Measurements from ENCODE around the gene CEP104. TPM values are rescaled to one million over a fixed set of nuclear protein-coding genes. Genes with fewer than 3 reads are reported as not detected.

Gene CEP104
- total RNA-seq (2014; rRNA removed; shearing (Covaris generic)), result 13.1 and 23.5 TPM in 2 replicates

DNA sequence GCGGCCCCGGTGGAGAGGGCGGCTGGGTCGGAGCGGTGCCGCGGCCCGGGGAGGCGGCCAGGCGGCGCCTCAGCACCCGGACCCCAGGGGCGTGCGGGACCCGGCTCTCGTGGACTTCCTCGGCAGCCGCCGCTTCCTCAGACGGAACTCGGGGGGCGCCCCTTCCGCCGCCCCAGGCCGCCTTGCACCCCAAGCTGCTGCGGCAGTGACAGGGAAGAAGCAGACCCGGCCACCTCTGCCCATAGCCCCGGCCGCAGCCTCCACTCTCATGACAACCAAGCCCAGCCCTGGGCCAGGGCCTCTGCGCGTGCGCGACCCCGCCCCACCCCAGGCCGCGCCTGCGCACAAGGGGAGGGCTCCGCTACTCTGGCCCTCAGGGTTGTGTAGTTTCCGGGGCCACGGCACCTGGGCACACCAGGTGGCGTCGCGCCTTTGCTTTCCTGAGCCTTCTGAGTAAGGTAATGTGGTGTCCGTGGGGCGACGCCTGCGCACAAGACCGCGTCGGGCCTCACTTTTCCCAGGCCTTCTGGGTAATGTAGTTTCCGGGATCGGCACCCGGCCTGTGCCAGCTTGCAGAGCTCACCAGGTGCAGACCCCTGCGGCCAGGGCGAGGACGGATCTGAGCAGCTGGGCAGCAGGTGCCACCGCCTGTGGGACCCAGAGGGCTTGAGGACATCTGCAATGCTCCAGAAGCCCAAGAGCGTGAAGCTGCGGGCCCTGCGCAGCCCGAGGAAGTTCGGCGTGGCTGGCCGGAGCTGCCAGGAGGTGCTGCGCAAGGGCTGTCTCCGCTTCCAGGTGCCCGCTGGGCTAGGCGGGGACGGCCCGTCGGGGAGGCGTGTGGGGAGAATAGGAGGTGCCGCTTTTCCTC, at the start of gene CEP104, which contains the start of gene DFFB:
Gene CEP104 (minus strand): TSS at position 289 of the 868 bp plus-strand sequence. CDS start 4,804 bp downstream, outside the sequence.
Gene DFFB (plus strand): TSS at position 554 of the 868 bp plus-strand sequence. CDS start 128 bp downstream, at position 682.
- peak; percentile 99 for DNase-seq (ENCODE audit: low spot score)

DNA sequence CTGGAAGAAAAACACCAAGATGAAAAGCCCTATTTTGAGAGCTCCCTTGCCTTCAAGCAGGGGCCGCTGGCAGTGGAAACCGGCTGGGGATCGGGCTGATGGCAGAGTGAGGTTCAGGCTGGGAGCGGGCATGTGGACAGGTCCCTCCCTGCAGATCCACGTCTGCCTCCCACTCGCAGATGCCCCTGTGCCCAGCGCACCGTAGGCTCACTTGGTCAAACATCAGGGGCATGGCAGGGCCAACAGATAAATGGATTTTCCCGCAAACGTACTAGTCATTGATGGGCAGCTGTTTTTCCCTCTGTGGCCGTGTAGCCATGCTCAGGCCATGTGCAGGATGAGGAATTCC, 49.6 kb upstream of the CEP104 start:
- DNase-seq (ENCODE audit: low spot score), result no peak

DNA sequence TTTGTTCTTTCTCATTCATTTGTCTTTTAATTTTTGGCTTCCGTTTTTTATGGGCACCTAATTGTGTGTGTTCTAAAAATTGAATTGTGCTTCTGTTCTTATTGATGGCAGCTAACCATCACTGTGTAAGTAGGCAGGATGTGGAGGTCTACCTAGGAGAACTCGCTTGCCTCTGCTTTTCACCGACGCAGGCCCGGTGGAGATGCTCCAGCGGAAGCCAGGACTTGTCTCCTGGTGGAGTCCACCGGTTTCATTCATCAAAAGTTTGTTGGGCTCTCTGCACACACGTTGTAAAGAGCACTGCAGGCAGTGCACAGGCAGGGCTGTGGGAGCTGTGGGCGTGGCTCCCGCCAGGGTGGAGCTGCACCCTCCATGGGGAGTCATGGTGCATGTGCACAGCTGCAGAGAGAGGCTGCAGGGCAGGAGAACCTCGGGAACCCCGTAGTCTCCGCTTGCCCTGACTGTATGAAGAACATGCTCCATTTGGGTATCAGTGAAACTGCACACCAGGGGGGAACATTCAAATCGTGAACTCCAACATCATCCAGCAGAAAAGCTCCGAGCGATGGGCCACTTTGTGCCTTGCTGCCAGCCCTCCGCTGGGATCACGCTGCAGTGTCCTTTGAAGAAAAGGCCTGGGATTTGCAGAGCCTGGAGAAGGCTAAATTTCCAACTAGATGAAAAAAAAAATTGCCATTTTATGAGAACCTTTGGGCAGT, 49.1 kb upstream of the CEP104 start:
- DNase-seq (ENCODE audit: low spot score), result no peak

DNA sequence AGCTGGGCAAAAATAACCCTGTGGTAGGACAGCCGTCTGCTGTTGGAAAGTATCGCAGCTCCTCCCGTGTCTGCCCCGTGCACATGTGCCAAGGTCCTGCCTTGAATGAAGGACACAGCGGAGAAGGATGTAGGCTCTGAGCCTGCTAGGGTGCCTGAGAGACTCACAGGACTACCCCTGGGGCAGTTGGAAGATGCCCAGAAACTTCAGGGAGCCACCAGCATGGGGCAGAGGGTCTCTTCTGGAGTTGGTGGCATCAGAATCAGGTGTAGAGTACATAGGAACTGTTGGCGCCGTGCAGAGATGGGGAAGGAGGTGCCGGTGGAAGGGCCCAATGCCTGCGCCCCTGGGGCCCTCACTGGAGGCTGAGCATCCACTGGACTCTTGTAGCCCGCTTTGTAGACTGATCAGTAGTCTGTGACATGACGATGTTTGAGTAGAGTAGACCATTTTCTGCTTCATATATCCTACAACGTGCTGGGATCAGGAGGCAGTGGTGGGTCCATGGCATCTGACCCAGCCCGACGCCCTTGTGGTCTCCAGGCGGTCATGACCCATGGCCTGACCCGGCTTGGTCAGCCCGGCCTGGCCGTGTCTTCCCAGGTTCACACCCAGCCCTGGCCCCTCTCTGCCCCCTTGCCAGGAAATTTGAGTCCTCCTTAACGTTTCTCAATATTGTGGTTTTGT, 48.4 kb upstream of the CEP104 start:
- DNase-seq (ENCODE audit: low spot score), result no peak

DNA sequence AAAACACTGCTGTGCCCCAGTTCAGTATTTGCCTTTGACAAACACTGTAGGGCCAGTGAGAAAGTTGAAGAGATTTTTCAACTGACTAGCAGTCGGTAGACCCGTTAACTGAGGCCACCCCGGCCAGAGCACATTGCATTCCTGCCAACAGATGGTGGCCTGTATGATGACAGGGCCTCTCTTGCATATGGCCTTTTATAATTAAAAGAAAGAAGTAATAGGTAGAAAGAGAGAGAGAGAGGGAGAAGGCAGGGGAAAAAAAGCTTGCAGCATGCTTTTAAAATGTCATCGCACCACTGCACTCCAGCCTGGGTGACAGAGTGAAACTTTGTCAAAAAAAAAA, 47.8 kb upstream of the CEP104 start:
- no peak for DNase-seq (ENCODE audit: low spot score)

DNA sequence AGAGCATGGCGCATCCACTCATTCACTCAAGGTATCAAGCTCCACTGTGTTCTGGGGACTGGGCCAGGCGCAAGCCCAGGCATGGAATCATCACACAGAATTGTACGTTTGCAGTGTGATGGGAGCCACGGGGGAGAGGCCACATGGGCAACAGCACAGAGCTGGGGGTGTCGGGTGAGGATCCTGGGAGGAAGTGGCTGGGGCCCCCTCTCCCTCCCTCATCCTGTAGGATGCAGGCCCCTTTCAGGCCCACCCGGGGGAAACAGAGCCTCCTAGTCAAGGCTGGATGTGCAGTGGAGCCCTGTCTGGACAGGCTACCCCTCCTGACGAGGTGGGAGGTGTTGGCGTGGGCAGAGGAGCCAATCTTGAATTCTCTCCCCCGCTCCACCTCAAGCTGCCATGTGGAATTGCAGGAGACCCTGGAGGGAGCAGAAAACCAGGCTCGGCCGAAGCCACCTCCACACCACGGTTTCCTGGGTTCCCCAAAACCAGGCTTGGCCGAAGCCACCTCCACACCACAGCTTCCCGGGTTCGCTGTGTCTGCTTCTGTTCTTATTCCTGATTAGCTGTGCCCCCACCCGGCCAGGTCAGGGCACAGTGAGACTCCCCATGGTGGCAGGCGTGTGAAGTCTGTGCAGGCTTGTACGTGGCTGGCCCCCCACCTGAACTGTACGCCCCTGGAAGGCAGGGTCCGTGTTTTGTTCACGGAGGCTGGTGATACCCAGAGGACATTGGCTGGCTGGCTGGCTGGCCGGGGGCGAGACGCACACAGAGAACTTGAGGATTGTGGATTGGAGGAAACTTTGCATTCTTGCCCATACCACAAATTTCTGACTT, 47.2 kb upstream of the CEP104 start:
- DNase-seq (ENCODE audit: low spot score), result no peak

DNA sequence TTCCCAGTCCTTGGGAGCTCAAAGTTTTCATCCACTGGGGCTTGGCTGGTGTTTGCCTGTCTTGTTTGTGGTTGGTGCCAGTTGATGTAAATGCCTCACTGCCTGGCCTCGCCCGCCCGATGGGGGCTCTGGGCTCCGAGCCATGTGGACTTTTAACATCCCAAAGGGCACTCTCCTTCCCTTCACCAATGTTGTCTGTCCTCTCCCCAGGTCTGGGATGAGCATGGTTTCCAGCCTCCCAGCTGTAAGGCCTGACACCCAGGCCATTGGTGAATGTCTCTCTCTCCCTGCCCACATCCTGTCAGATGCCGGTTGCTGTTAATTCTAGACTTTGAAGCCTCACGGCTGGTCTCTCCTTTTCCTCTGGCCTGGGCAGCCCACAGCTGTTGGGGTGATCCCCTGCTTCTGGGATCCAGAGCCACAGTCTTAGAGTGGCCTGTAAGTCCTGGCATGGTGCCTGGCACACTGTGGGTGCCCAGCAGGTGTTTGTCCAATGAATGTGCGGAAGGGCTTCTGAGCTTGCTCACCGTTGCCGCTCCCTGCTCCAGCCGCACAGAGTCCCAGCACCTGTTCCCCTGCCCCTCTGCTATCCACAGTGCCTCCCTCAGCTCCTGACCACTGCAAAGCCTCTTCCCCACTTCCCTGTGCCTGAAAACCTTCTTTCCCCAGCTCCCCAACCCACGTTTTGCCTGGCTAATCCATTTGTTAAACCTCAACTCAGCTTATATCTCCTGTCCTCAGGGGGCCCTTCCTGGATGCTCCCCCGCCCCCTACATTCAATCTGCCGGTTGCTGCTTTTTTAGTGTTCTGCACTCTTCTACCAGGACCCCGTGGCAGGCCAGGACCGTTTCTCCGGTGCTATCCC, 46.4 kb upstream of the CEP104 start:
- DNase-seq (ENCODE audit: low spot score), result no peak

DNA sequence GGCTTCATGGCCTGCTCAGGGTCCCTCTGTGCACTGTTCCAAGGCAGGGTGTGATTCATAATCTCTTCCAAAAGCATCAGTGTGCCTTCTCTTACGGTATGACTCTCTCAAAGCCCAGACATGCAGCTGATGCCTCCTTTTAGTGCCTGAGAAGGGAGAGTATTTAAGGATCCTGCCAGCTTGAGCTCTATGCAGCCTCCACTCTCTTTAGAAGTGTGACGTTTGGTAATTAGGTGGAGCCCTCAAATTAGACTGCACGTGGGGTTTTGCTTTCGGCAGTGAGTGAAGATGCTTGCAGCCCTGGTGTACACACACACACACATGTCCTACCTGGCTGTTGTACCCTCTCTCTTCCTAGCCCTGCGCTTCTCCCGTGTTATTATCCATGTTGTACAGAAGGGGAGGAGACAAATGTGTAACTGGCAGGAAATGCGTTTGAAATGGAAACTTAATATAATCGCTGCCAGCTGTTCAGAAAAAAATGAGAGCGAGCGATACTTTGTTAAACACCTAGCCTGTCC, 45.6 kb upstream of the CEP104 start:
- no peak for DNase-seq (ENCODE audit: low spot score)

DNA sequence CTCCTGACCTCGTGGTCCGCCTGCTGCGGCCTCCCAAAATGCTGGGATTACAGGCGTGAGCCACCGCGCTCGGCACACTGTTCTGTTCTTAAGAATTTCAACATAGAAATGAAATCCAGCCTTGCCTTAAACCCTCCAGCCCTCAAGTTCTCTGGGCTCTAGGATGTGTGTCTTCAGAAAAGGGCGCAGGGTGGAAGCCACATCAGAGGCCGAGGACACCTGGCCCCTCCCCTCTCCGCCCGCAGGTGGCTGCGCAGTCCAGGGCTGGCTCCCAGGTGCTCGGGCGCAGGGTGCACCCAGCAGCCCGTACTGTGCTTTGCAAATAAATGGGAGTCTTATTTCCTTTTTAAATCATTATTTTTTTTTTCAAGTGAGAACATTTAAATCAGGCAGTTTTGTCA, 45.1 kb upstream of the CEP104 start:
- no peak for DNase-seq (ENCODE audit: low spot score)

DNA sequence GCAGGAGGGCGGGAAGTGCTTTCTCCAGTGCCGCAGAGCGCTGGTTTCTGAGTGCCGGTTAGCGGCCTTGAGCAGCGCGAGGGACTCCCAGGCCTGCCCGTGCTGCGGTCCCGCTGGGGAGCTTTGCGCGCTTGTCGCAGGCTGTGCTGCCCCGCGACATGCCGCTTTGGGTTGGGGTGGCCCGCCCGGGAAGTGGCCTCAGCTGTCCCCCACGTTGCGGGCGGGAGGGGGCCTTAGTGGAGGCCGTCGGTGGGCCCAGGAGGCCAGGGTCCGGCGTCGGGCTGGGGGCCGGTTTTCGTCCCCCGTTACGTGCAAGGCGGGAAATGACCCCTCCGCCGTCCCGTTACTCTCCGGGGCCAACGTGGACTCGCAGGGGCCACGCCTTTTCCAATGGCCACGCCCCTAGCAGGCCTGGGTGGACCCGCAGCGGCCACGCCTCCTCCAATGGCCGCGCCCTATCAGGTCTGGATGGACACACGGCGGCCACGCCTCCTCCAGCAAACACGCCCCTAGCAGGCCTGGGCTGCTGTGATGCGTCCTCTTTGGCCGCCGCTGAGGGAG, 44.0 kb upstream of the CEP104 start:
- peak; percentile 98 for DNase-seq (ENCODE audit: low spot score)

DNA sequence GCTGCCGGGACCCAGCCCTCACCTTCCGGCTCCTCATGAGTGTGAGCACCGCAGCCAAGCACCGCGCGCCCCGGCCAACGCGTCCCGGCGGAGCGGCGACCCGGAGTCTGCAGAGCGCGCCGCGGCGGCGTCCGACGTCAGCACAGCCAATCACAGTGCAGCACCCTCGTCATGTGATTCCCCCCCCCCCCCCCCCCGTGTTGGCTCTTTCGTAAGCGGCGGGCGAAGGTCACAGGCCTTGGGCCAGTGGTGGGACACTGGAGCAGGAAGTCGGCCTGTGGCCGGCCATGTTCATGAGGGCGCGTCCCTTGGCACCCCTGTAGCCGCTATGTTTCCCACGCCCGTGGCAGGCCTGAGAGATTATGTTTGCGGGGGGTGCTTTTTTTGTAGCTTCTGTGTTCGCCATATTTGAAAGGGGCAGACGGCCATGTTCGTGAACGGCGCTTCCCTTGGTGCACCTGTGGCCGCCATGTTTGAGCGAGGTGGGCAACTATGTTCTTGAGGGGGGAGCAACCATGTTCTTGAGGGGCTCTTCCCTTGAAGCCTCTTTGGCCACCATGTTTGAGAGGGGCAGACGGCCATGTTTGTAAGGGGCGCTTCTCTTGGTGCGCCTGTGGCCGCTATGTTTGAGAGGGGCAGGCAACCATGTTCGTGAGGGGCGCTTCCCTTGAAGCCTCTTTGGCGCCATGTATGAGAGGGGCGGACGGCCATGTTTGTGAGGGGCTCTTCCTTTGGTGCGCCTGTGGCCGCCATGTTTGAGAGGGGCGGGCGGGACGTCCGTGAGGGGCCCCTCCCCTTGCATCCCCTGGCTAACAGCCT, 43.3 kb upstream of the CEP104 start, which contains the start of gene C1orf174:
Gene C1orf174 (minus strand): TSS at position 123 of the 819 bp plus-strand sequence. CDS start 86 bp downstream, at position 37.
- DNase-seq (ENCODE audit: low spot score), result peak; percentile 97

DNA sequence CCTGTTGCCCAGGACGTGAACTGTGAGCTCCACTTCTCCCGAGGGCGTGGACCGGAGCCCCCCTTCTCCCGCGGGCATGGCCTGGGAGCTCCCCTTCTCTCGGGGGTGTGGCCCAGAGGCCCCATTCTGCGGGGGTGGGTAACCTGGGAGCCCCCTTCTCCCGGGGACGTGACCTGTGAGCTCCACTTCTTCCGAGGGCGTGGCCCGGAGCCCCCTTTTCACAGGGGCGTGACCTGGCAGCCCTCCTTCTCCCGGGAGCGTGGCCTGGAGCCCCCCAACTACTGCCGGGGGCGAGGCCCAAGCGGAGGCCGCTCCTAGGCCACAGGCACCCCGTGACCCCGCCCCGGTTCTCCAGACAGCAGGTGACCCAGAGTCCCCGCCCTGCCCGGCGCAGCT, 42.7 kb upstream of the CEP104 start:
- no peak for DNase-seq (ENCODE audit: low spot score)

DNA sequence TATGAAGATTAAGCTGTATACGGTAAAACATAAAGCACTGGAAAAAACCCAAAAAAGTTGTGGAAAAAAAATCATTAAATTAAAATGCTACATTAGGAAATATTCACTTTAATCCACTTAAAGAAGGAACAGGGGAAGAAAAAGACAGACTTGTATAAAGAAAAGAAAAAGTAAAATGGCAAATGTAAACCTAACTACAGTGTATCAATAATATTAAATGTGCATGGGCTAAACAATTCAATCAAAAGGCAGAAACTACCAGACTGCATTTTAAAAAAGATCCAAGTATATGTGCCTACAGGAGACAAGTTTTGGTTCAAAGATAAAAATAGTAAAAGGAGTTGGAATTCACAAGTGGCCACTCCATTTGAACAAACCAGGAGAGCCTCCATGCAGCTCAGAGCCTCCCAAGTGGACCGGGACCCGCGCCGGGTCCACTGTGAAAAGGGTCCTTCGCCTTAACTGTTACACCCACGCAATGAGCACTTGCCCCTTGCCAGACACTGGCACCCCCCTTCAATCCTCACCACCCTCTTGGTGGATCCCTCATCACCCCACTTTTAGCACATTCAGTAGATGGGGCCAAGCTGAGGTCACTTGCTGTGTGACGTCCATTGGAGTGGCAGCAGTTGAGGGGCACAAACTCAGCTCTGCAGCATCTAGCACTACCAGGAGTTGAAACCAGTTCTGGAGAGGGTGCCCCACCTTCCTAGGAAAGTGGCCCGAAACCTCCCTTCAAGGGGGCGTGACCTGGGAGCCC, 42.2 kb upstream of the CEP104 start:
- no peak for DNase-seq (ENCODE audit: low spot score)

DNA sequence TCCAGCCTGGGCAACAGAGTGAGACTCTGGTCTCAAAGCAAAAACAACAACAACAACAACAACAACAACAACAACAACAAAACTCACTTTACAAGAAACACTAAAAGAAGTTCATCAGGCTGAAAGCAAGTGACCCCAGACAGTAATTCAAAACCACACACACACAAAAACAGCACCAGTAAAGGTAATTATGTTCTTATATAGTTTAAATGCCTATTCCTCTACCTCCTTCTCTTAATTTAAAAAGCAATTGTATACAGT, 41.4 kb upstream of the CEP104 start:
- no peak for DNase-seq (ENCODE audit: low spot score)

DNA sequence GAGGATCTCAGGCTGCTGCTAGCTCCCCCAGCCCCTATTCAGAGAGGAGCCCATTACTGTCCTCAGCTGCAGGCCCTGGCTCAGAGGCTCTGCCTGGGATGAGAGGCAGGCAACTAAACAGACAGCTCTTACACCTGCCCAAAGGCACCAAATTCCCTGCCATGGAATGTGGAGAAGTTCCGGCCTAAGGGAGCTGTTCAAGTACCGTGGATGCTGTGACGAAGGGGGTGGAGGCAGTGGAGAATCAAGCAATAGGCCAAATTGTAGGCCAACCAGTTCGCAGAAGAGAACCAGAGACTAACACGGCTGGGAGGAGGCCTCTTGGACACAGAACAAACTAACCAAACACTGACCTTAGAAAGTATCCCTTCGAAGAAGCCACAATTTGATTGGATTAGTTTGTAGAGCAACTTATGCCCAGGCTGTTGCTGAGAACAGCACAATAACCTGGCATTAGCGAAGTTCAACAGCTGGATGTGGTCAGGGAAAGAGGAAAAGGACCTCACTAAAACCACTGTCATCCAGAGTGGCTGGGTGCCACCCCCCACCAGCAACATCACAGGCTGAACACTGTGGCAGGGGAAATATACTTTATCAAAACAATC, 39.5 kb upstream of the CEP104 start:
- DNase-seq (ENCODE audit: low spot score), result no peak

DNA sequence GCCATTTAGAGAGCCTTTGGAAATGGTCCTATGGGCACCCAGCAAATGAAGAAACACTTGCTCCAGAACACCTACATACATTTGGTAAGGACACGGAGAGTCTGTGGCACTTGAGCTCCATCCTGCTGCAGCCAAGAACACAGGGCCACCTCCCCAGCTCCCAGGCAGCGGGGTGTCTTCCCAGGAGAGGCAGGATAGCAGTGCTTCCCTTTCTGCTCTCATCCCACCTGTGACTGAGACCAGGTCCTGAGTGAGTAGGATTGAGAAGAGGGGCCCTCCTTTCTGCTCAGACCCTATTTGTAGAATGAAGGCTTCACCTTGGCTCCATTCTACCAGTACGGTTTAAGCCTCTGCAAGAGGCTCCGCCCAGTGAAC, 38.9 kb upstream of the CEP104 start:
- DNase-seq (ENCODE audit: low spot score), result no peak

DNA sequence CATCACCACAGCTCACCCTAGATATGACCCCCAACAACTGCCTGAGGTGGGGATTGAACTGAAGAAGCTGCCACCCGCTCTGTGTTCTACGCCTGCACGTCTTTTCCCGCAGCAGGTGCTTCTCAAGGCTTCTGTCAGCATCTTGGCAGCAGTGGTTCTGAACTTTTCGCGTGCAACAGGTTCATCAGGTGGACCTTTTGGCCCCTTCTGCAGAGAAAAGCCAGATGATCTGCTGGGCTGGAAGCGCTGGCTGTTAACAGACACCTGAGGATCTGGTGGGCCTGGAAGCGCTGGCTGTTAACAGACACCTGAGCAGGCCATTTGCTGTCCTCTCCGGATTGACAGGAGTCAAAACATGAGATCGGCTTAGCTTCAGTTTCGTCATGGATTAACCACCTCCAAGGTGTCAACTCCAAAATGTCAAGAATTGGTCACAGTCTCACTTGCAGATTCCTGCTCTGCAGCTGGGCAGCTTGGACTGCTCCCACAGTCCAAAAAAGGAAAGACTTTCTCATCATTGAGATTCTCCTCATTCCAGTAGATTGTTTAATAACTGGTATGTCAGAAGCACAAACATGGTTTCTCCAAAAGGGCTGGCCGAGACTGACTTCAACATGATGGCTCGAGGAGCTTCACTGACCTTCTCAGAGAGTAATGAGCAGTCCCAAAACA, 38.4 kb upstream of the CEP104 start:
- no peak for DNase-seq (ENCODE audit: low spot score)

Data from H4 (cell line).